HT1080 (cell line): ENCODE measurements around the gene ULK3. TPM values are rescaled to one million over a fixed set of nuclear protein-coding genes. Genes with fewer than 3 reads are reported as not detected.

ENCODE experiments used
- small RNA-seq: library from RNA; depleted of rRNA; stranded (forward); fragments of <200 nt; gene quantifications from one replicate; pipeline ENCODE3, GENCODE V24; 2014
- total RNA-seq: library from RNA; depleted of rRNA; stranded (reverse); fragments of >200 nt; shearing (Covaris generic); gene quantifications from 2 replicates; pipeline ENCODE4 v1.2.3, GENCODE V29; 2014; rRNA removed

ULK3 gene
- total RNA-seq, 1 experiment from 2014 or later = 44.0 TPM

Small RNA genes within 50 kb of the gene (small RNA-seq; reads per million reads assigned to genes)
- gene CPLX3 (not detected), gene MIR4513 (not detected), gene MIR6882 (not detected)

Other genes starting within 250 kb of the ULK3 start
- 84.0 and 110 TPM in 2 replicates for gene CLK3, start 227.3 kb downstream of the ULK3 start, total RNA-seq
- 7.0 and 16.7 TPM in 2 replicates for gene EDC3, start 147.1 kb downstream of the ULK3 start, total RNA-seq
- 1.3 and 2.5 TPM in 2 replicates for gene CYP1A1, start 117.6 kb downstream of the ULK3 start, total RNA-seq
- not detected in 2 replicates for gene CYP1A2, start 94.3 kb downstream of the ULK3 start, total RNA-seq
- 39.3 and 50.7 TPM in 2 replicates for gene CSK, start 61.1 kb downstream of the ULK3 start, total RNA-seq
- gene LMAN1L, start 30.3 kb downstream of the ULK3 start, total RNA-seq = 0.05 TPM in 1 of 2 replicates, not detected in the other
- 0.10 and 0.26 TPM in 2 replicates for gene CPLX3, start 16.5 kb downstream of the ULK3 start, total RNA-seq
- 17.1 and 32.1 TPM in 2 replicates for gene SCAMP2, start 30.2 kb upstream of the ULK3 start, total RNA-seq
- 50.6 and 61.3 TPM in 2 replicates for gene MPI, start 46.9 kb upstream of the ULK3 start, total RNA-seq
- 20.4 and 27.4 TPM in 2 replicates for gene FAM219B, start 63.7 kb upstream of the ULK3 start, total RNA-seq
- 119 and 162 TPM in 2 replicates for gene COX5A, start 94.9 kb upstream of the ULK3 start, total RNA-seq
- 0.20 and 0.58 TPM in 2 replicates for gene RPP25, start 113.6 kb upstream of the ULK3 start, total RNA-seq
- gene SCAMP5, start 152.4 kb upstream of the ULK3 start, total RNA-seq = 0.90 and 1.8 TPM in 2 replicates
- 13.4 and 15.8 TPM in 2 replicates for gene PPCDC, start 180.4 kb upstream of the ULK3 start, total RNA-seq